ENCODE data around the gene KCNH1.

DNA sequence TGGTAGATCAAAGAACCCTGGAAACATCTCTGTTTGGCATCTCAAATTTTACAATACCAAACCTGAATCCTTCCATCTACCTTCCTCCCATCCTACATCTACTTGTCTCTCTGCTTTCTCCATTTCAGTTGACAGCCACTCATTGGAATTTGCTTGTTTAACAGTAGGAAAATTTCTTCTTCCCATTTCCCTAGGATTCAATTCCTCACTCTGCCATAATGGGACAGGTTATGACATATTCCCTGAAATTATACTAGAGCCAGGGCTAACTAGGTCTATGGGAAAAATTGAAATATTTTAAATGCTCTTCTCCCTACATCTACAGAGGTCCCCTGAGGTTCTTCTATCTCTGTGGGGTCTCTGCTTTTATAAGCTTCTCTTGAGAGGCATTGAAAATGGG is 257.7 kb downstream of the KCNH1 start:
- TF ChIP-seq, protein P1, sequence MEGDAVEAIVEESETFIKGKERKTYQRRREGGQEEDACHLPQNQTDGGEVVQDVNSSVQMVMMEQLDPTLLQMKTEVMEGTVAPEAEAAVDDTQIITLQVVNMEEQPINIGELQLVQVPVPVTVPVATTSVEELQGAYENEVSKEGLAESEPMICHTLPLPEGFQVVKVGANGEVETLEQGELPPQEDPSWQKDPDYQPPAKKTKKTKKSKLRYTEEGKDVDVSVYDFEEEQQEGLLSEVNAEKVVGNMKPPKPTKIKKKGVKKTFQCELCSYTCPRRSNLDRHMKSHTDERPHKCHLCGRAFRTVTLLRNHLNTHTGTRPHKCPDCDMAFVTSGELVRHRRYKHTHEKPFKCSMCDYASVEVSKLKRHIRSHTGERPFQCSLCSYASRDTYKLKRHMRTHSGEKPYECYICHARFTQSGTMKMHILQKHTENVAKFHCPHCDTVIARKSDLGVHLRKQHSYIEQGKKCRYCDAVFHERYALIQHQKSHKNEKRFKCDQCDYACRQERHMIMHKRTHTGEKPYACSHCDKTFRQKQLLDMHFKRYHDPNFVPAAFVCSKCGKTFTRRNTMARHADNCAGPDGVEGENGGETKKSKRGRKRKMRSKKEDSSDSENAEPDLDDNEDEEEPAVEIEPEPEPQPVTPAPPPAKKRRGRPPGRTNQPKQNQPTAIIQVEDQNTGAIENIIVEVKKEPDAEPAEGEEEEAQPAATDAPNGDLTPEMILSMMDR (IDR thresholded peaks at IDR 0.05): no peak
- no peak for TF ChIP-seq POLR2A (IDR thresholded peaks at IDR 0.05)

Data from lower leg skin (tissue), 3 donors.